ENCODE results near the gene PLIN3.
A peak's percentile ranks its signal among the peaks of the same experiment; 100 is the strongest.
"Not testable (repeated sequence)": the region's sequence is repeated elsewhere in the genome, so short reads cannot be mapped to it uniquely, and the experiment has no call there.

The PLIN3 gene

DNA sequence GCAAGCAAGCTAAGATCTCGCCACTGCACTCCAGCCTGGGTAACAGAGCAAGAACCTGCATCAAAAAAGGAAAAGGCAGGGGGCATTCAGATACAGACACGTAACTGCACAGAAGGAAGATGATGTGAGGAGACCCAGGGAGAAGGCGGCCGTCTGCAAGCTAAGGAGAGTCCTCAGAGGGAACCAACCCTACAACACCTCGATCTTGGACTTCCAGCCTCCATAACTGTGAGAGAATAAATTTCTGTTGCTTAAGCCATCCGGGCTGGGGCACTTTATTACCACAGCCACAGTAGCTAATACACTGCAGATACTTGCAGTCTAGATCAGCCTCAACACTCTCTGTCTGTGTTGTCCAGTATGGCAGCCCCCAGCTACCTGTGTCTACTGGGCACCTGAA, 43.9 kb downstream of the PLIN3 start:
- TF ChIP-seq, protein P1, sequence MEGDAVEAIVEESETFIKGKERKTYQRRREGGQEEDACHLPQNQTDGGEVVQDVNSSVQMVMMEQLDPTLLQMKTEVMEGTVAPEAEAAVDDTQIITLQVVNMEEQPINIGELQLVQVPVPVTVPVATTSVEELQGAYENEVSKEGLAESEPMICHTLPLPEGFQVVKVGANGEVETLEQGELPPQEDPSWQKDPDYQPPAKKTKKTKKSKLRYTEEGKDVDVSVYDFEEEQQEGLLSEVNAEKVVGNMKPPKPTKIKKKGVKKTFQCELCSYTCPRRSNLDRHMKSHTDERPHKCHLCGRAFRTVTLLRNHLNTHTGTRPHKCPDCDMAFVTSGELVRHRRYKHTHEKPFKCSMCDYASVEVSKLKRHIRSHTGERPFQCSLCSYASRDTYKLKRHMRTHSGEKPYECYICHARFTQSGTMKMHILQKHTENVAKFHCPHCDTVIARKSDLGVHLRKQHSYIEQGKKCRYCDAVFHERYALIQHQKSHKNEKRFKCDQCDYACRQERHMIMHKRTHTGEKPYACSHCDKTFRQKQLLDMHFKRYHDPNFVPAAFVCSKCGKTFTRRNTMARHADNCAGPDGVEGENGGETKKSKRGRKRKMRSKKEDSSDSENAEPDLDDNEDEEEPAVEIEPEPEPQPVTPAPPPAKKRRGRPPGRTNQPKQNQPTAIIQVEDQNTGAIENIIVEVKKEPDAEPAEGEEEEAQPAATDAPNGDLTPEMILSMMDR (conservative IDR thresholded peaks at IDR 0.05; ENCODE audit: low read depth, low read length): no peak
- H3K4me3 ChIP-seq (ENCODE audit: low read depth, low read length): no peak overlapping the region
- DNase-seq (ENCODE audit: low read depth): no peak

DNA sequence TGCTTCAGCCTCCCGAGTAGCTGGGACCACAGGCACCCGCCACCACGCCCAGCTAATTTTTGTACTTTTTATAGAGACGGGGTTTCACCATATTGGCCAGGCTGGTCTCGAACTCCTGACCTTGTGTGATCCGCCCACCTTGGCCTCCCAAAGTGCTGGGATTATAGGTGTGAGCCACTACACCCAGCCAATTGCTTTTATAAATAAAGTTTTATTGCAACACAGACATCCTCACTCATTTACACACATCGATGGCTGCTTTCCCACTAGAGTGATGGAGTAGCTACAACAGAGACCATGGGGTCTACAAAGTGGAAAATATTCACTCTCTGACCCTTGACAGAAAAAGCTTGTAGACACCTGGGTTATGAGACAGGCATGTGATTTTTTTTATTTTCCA, 45.1 kb downstream of the PLIN3 start:
- DNase-seq (ENCODE audit: low read depth); H3K4me3 ChIP-seq (ENCODE audit: low read depth, low read length): not testable (repeated sequence)

DNA sequence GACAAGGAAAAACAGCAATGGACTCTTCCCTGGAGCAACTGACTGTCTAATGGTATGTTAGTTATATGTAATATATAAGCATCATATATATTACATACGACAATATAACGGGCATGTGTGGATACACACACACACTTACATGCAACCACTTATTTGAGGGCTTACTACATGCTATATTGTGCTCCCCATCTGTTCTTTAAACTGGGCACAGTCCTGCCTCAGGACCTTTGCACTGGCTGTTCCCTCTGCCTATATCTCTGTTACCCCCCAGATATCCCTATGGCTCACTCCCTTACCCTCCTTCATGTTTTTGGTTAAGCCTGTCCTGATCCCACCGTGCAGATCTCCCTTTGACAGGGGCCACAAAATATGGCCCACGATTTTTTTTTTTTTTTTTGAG, 46.2 kb downstream of the PLIN3 start:
- TF ChIP-seq, protein P1 (conservative IDR thresholded peaks at IDR 0.05; ENCODE audit: low read depth, low read length): no peak
- H3K4me3 ChIP-seq (ENCODE audit: low read depth, low read length): no peak overlapping the region
- no peak for DNase-seq (ENCODE audit: low read depth)

DNA sequence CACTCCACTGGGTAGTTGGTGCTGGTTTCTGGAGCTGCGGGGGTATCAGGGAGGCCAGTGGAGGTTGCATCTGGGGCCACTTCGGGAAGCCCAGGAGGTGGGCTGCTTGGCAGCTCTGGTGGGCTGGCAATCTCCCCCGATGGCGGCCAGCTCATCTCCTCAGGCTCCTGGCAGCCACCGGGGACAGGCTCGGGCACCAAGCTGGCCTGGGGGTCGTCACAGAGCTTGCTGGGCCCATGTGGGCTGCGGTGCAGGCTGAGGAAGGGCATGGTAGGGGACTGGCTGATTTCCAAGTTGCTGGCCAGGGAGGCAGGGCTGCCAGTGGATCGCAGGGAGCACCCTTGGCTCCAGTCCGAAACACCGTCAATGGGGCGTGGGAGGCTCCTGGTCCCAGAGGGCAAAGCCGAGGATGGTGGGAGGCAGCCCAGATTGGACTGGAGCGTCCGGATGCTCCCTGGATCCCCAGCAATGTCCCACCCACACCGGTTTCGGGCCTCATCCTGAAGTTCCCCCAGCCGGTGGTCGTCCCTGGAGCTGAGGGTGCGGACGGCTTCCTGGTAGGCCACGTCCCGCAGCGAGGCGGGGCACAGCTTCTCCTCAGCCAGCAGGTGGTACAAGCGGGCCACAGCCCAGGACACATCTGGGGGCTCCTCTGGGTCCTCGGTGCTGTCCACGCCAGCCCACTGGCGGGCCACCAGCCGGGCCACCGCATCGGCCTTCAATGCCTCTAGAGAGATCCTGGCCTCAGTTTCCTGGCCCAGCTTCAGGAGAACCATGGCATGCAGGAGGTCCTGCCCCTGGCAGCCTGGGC, 49.8 kb downstream of the PLIN3 start:
- no peak for DNase-seq (ENCODE audit: low read depth)
- no peak overlapping the region for H3K4me3 ChIP-seq (ENCODE audit: low read depth, low read length)
- TF ChIP-seq, protein P1 (conservative IDR thresholded peaks at IDR 0.05; ENCODE audit: low read depth, low read length): no peak

DNA sequence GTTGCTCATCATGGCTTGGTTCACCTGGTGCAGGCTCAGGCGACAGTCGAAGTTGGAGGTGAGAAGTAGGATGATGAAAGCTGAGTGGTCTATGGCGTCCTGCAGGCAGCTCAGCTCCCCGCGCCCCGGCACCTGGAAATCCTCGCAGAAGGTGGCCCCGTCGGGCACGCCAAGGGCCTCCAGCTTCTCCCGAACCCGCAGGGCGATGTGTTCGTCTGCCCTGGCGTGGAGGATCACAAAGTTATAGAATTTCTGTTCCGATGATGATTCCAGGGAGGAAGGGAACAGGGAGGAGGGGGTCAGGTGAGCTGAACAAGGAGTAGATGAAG, 50.6 kb downstream of the PLIN3 start:
- TF ChIP-seq, protein P1 (conservative IDR thresholded peaks at IDR 0.05; ENCODE audit: low read depth, low read length): no peak
- no peak overlapping the region for H3K4me3 ChIP-seq (ENCODE audit: low read depth, low read length)
- no peak for DNase-seq (ENCODE audit: low read depth)

DNA sequence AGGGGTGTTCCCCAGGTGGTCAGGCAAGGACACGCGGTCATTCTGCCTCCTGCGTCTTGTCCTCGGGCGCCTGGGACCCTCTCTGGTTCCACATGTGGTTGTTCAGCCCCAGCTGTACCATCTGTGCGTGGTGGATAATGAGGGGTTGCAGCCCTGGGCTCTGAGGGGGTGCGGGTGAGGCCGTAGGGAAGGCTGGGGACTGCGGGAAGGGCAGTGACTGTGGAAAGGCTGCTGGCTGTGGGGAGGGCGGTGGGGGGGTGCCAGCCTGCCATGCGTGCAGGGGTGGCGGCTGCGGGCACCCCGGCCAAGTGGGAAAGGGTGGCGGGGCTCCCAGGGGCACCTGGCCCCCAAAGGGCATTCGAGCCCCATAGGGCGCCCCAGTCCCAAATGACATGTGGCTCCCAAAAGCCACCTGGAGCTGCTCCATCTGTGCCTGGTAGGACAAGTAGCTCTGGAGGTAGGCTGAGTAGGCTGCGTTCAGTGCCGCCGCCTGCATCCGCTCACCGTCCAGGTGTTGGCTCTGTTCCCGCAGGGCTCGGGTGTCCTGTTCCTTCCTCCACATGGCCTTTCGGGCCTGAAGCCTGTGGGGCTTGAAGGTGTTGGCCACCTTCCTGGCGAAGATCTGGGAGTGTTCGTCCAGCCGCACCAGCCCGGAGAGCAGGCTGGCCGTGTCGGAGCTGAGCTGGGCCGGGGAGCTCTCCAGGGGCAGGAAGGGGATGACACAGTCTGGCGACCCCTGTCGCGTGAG, 51.1 kb downstream of the PLIN3 start:
- H3K4me3 ChIP-seq (ENCODE audit: low read depth, low read length): no peak overlapping the region
- TF ChIP-seq, protein P1 (conservative IDR thresholded peaks at IDR 0.05; ENCODE audit: low read depth, low read length): no peak

DNA sequence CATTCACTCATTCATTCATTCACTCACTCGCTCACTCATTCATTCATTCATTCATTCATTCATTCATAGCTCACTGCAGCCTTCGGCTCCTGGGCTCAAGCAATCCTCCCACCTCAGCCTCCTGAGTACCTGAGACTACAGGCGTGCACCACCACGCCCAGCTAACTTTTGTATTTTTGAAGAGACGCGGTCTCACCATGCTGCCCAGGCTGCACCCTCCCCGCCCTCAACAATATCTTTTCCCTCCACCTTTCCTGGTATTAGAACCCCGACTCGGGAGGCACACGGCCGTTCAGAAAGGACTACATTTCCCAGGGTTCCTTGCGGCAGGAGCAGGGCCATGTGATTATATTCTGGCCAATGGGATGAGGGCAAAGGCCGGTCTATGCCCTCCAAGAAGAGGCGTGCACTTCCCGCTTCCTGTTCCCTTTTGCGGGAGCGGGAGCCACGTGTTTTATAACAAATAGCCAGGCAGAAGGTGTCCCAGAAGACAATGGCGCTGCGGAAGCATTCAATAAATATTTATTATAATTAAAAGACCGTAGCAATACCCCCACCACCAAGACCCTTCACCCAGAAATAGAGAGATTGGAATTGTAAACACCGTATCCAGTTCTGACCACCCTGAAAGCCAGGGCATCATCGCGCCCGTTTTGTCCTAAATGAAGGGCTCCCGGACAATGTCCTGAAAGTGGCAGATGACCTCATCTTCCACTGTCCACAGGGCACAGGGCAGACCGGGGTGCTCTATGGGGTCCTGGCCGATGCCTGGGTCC, 51.9 kb downstream of the PLIN3 start:
- peak; percentile 96 for DNase-seq (ENCODE audit: low read depth)
- peak overlapping the region; percentile 35 for H3K4me3 ChIP-seq (ENCODE audit: low read depth, low read length)

More for the DNA sequence above, 51.1 kb downstream of the PLIN3 start:
- no peak for DNase-seq (ENCODE audit: low read depth)

More for the DNA sequence above, 51.9 kb downstream of the PLIN3 start:
- TF ChIP-seq, protein P1 (conservative IDR thresholded peaks at IDR 0.05; ENCODE audit: low read depth, low read length): no peak

Measured in choroid plexus epithelial cell (primary cell).